Mesothelial cell of epicardium (in vitro differentiated cells): Measurements from ENCODE around the gene WDR64. TPM values are rescaled to one million over a fixed set of nuclear protein-coding genes. Genes with fewer than 3 reads are reported as not detected.

Experiments
- DNase-seq, 2 experiments: peaks; one replicate each; pipeline ENCODE4 v3.0.0; 2021; ENCODE audit warnings: low spot score in 2 of 2; ENCODE audit not compliant: unreplicated experiment in 2 of 2
- H3K27ac Mint-ChIP-seq: 2 replicates; pipeline ENCODE4 v1.8.0; 2021; ENCODE audit warnings: mixed read lengths
- H3K27me3 Mint-ChIP-seq: 2 replicates; pipeline ENCODE4 v1.8.0; 2021; ENCODE audit warnings: low read depth, mixed read lengths
- H3K36me3 Mint-ChIP-seq: 2 replicates; pipeline ENCODE4 v1.8.0; 2021; ENCODE audit warnings: mixed read lengths
- H3K4me1 Mint-ChIP-seq: 2 replicates; pipeline ENCODE4 v1.8.0; 2021; ENCODE audit warnings: mixed read lengths
- H3K4me3 Mint-ChIP-seq: 2 replicates; pipeline ENCODE4 v1.8.0; 2021; ENCODE audit warnings: mild to moderate bottlenecking, moderate library complexity, mixed read lengths
- H3K9me3 Mint-ChIP-seq: 2 replicates; pipeline ENCODE4 v1.8.0; 2021; ENCODE audit warnings: mixed read lengths
- CTCF ChIP-seq: fragments of 200-600 bp; sonication (generic); IDR thresholded peaks from one replicate; pipeline ENCODE4 v1.5.0; 2021; ENCODE audit warnings: antibody characterized with exemption; ENCODE audit not compliant: unreplicated experiment
- total RNA-seq: library from RNA; stranded (reverse); gene quantifications from 3 replicates; pipeline ENCODE4 v1.2.1, GENCODE V29; 2021

Gene WDR64
- total RNA-seq, 1 donor from 2014 or later = not detected

GRCh38 chr1:241827264-241827663 lies 175.2 kb downstream of the WDR64 start:
- H3K4me1 Mint-ChIP-seq = peaks cover 14% of the 10 kb centered on the region
- H3K36me3 Mint-ChIP-seq = no peaks in the 10 kb centered on the region
- peaks cover 6% of the 10 kb centered on the region for H3K27me3 Mint-ChIP-seq
- DNase-seq = no peak
- no peak overlapping the region for H3K27ac Mint-ChIP-seq
- TF ChIP-seq CTCF = no peak
- H3K9me3 Mint-ChIP-seq = no peaks in the 10 kb centered on the region
- H3K4me3 Mint-ChIP-seq = no peak overlapping the region

GRCh38 chr1:241828463-241829021 lies 176.5 kb downstream of the WDR64 start:
- no peaks in the 10 kb centered on the region for H3K36me3 Mint-ChIP-seq
- TF ChIP-seq CTCF = no peak
- peaks cover 6% of the 10 kb centered on the region for H3K27me3 Mint-ChIP-seq
- no peak for DNase-seq
- no peaks in the 10 kb centered on the region for H3K9me3 Mint-ChIP-seq
- peak overlapping the region; percentile 48 for H3K27ac Mint-ChIP-seq
- no peak overlapping the region for H3K4me3 Mint-ChIP-seq
- peaks cover 14% of the 10 kb centered on the region for H3K4me1 Mint-ChIP-seq

GRCh38 chr1:241829468-241829867 lies 177.4 kb downstream of the WDR64 start:
- Mint-ChIP-seq H3K4me3 (no peak overlapping the region), H3K4me1 (peaks cover 14% of the 10 kb centered on the region)

GRCh38 chr1:241834733-241835377 lies 182.8 kb downstream of the WDR64 start:
- no peak for DNase-seq
- H3K4me3 Mint-ChIP-seq = no peak overlapping the region
- no peaks in the 10 kb centered on the region for H3K4me1 Mint-ChIP-seq
- TF ChIP-seq CTCF = peak; percentile 63
- H3K36me3 Mint-ChIP-seq = no peaks in the 10 kb centered on the region
- no peaks in the 10 kb centered on the region for H3K27me3 Mint-ChIP-seq
- H3K27ac Mint-ChIP-seq = no peak overlapping the region
- H3K9me3 Mint-ChIP-seq = no peaks in the 10 kb centered on the region

More at GRCh38 chr1:241829468-241829867, 177.4 kb downstream of the WDR64 start:
- H3K36me3 Mint-ChIP-seq = no peaks in the 10 kb centered on the region
- H3K9me3 Mint-ChIP-seq = no peaks in the 10 kb centered on the region
- TF ChIP-seq CTCF = no peak
- H3K27me3 Mint-ChIP-seq = peaks cover under 1% of the 10 kb centered on the region
- DNase-seq = no peak
- H3K27ac Mint-ChIP-seq = no peak overlapping the region

DNA sequence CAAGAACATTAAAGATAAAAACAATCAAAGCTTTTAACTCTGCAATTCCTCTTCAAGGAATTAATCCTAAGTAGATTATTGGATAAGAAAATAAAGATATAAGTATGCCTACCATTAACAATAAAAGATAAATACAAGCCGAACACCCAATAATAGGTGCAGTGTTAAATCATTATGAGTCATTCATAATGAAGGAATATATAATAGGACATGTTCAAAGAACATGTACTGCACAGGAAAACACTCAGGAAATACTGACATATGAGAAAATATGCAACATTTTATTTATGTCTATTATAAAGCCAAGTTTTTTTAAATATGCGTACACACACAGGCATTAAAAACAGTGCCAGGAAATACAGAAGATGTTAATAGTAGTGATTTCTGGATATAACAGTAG lies 184.9 kb downstream of the WDR64 start:
- Mint-ChIP-seq H3K4me1 (no peaks in the 10 kb centered on the region), H3K27me3 (no peaks in the 10 kb centered on the region), H3K27ac (no peak overlapping the region), H3K4me3 (no peak overlapping the region), H3K9me3 (no peaks in the 10 kb centered on the region), H3K36me3 (no peaks in the 10 kb centered on the region)
- DNase-seq = no peak
- TF ChIP-seq CTCF = no peak
